ENCODE results near the gene GPR146. TPM values are rescaled to one million over a fixed set of nuclear protein-coding genes. Genes with fewer than 3 reads are reported as not detected.
A peak's percentile ranks its signal among the peaks of the same experiment; 100 is the strongest.

The GPR146 gene
- total and polyA plus RNA-seq, 2 of the 8 experiments (the other 6 are each of a cell fraction or from before 2014, with no cell fraction given) = 1.8 to 2.7 TPM

DNA sequence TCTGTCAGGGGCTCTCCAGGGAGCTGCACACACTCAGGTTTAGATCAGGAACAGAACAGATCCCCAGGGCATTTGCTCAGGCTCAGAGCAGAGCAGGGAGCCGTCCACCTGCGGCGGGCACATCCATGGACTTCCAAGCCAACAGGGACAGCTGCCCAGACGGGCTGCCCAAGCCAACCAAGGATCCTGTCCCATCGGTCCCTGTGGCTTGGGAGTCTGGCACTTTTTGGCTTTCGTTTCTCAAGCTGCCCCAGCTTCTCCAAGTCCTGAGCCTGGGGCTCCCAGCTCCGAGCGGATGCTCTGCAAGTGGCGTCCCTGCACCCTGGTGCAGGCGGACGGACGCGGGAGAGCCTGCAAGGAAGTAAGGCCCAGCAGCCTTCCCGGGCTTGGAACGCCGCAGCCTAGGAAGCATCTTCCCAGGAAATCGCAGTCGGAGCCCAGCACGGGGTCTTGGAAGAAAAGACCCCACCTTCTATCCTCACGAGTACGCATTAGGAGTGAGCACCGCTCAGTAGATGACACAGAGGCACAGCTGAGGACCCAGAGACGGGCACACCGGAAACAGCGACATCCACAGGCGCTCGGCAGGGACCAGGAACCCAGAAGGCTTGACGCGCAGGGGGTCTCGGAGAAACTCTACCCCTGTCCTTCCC, 6.0 kb downstream of the GPR146 start:
- H3K23me2 ChIP-seq (ENCODE audit: low read depth, low read length) = no peaks in the 10 kb centered on the region
- H2BK15ac ChIP-seq (ENCODE audit: low read length) = no peak overlapping the region
- H4K5ac ChIP-seq (ENCODE audit: insufficient read length, low read depth, low read length) = no peak overlapping the region
- H2BK20ac ChIP-seq (ENCODE audit: low read length) = no peak overlapping the region
- H3K79me1 ChIP-seq (ENCODE audit: low read depth, low read length) = peaks cover 2% of the 10 kb centered on the region; the same call in 1 of the 2 replicates
- H3K4me1 ChIP-seq (replicated peaks in 1 of 4; ENCODE audit: control insufficient read depth in 3 of 4, insufficient read depth in 4 of 4, low read length in 3 of 4) = peaks cover 3 to 24% (median 12%) of the 10 kb centered on the region in 4 experiments
- H3K27ac ChIP-seq (ENCODE audit: low read depth, low read length) = no peak overlapping the region
- peak overlapping the region; percentile 17 for H4K91ac ChIP-seq (replicated peaks; ENCODE audit: insufficient read length, low read length)
- no peaks in the 10 kb centered on the region for H3K9me3 ChIP-seq (ENCODE audit: insufficient read depth in 2 of 2, low read depth in 1 of 2, low read length in 1 of 2)
- H3K36me3 ChIP-seq (ENCODE audit: control insufficient read depth in 2 of 4, insufficient read depth in 4 of 4, low read length in 3 of 4) = no peaks in the 10 kb centered on the region
- no peak overlapping the region for H3K23ac ChIP-seq (ENCODE audit: insufficient read length)
- DNase-seq (ENCODE audit: low read depth in 1 of 2, low spot score in 2 of 2) (no peak), FAIRE-seq (no peak)
- H2BK12ac ChIP-seq (ENCODE audit: low read depth, low read length) = no peak overlapping the region
- H2AFZ ChIP-seq (ENCODE audit: low read length) = no peak overlapping the region
- H4K8ac ChIP-seq (ENCODE audit: extremely low read depth, insufficient read depth, low read length) = peak overlapping the region; percentile 28
- 87% methylated on average over 27 of the region's 30 CpGs; no CpG with 5 or more reads in 1 of the 2 experiments for WGBS, 2 experiments (ENCODE audit: extremely low coverage in 1 of 2, insufficient coverage in 1 of 2, insufficient read length in 1 of 2, insufficient replicate concordance in 2 of 2, low coverage in 1 of 2, low lambda C conversion rate in 2 of 2, missing lambda C conversion rate in 1 of 2)
- H3K27me3 ChIP-seq (replicated peaks in 1 of 4; ENCODE audit: control insufficient read depth in 3 of 4, extremely low read depth in 1 of 4, insufficient read depth in 3 of 4, low read length in 3 of 4) = no peaks in the 10 kb centered on the region
- no peak overlapping the region for H3K56ac ChIP-seq (replicated peaks; ENCODE audit: insufficient read length, low read depth, low read length)
- H3K9ac ChIP-seq (replicated peaks in 1 of 4; ENCODE audit: extremely low read depth in 1 of 4, low read depth in 3 of 4, low read length in 3 of 4) = no peak overlapping the region
- H3K4me3 ChIP-seq (ENCODE audit: extremely low read depth in 1 of 4, insufficient read depth in 2 of 4, low read depth in 3 of 4, low read length in 4 of 4) = no peak overlapping the region
- no peak overlapping the region for H3K4me2 ChIP-seq (ENCODE audit: insufficient read depth in 1 of 2, low read depth in 2 of 2, low read length in 2 of 2)
- no peak overlapping the region for H2BK120ac ChIP-seq (replicated peaks; ENCODE audit: low read depth, low read length)
- H3K14ac ChIP-seq (ENCODE audit: insufficient read length) = no peak overlapping the region
- CTCF ChIA-PET (ENCODE audit: partially characterized antibody) = interaction anchor here (0.8 to 6.2 kb wide), 10 partner anchors 8 to 78 kb away, joined by 3 to 46 read pairs (median 4); no protein-coding TSS in a partner anchor
- no peak overlapping the region for H3K18ac ChIP-seq (ENCODE audit: extremely low read depth, low read length)
- H3K4ac ChIP-seq (replicated peaks; ENCODE audit: insufficient read length, low read depth, low read length) = no peak overlapping the region
- H2BK5ac ChIP-seq (ENCODE audit: low read depth, low read length) = no peak overlapping the region
- H2AK5ac ChIP-seq (ENCODE audit: low read depth, low read length) = no peak overlapping the region
- POLR2A ChIA-PET (ENCODE audit: partially characterized antibody) = interaction anchor here (1.1 to 1.8 kb wide), 2 partner anchors 57 to 112 kb away, joined by 3 to 7 read pairs; no protein-coding TSS in a partner anchor
- no peaks in the 10 kb centered on the region for H3K79me2 ChIP-seq (ENCODE audit: control insufficient read depth in 1 of 2, insufficient read depth in 2 of 2, low read length in 2 of 2)
- peaks cover 0 to 8% of the 10 kb centered on the region in 2 experiments for H4K20me1 ChIP-seq (replicated peaks in 1 of 2; ENCODE audit: control insufficient read depth in 1 of 2, insufficient read depth in 2 of 2, low read length in 2 of 2)
- no peak for TF ChIP-seq TEAD4 (IDR thresholded peaks at IDR 0.05; ENCODE audit: low read depth, low read length)
- no peak for TF ChIP-seq SIN3A (conservative IDR thresholded peaks at IDR 0.05 in 1 of 2, IDR thresholded peaks at IDR 0.05 in 1 of 2; ENCODE audit: low read depth in 1 of 2, low read length in 2 of 2)
- TF ChIP-seq SUZ12 (IDR thresholded peaks at IDR 0.05; ENCODE audit: low read length) = no peak
- TF ChIP-seq ZNF274 (IDR thresholded peaks at IDR 0.05; ENCODE audit: borderline replicate concordance, extremely low read depth, low read length) = no peak
- TF ChIP-seq NANOG (IDR thresholded peaks at IDR 0.05; ENCODE audit: insufficient read depth, low read depth, low read length, poor library complexity, severe bottlenecking) = no peak
- TF ChIP-seq CTBP2 (IDR thresholded peaks at IDR 0.05; ENCODE audit: borderline replicate concordance, insufficient read depth, insufficient read length, low read length) = no peak
- TF ChIP-seq, protein P1, sequence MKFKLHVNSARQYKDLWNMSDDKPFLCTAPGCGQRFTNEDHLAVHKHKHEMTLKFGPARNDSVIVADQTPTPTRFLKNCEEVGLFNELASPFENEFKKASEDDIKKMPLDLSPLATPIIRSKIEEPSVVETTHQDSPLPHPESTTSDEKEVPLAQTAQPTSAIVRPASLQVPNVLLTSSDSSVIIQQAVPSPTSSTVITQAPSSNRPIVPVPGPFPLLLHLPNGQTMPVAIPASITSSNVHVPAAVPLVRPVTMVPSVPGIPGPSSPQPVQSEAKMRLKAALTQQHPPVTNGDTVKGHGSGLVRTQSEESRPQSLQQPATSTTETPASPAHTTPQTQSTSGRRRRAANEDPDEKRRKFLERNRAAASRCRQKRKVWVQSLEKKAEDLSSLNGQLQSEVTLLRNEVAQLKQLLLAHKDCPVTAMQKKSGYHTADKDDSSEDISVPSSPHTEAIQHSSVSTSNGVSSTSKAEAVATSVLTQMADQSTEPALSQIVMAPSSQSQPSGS (IDR thresholded peaks at IDR 0.05; ENCODE audit: low read length) = no peak
- TF ChIP-seq SP2 (IDR thresholded peaks at IDR 0.05; ENCODE audit: low read length) = no peak
- no peak for TF ChIP-seq TAF1 (IDR thresholded peaks at IDR 0.05; ENCODE audit: low read depth, low read length)
- TF ChIP-seq KDM5A (IDR thresholded peaks at IDR 0.05; ENCODE audit: low read length) = no peak
- no peak for TF ChIP-seq SIX5 (IDR thresholded peaks at IDR 0.05; ENCODE audit: low read depth, low read length)

Measured in H1 (cell line).